Heart left ventricle (tissue), 16 donors: ENCODE results near the gene ESPN. TPM values are rescaled to one million over a fixed set of nuclear protein-coding genes. Genes with fewer than 3 reads are reported as not detected.

Experiments used
- ATAC-seq, 4 donors: fragments of 200-7000 bp; cut with Tn5 transposase; one replicate each; pipeline ENCODE4 v1.9.1; 2020 to 2022; ENCODE audit warnings: moderate library complexity in 4 of 4, mild to moderate bottlenecking in 3 of 4, moderate number of reproducible peaks in 1 of 4
- DNase-seq, 5 donors: peaks; one replicate each; pipeline ENCODE4 v3.0.0-alpha.2; 2020
- H3K27ac ChIP-seq, 12 donors: fragments of 200-600 bp; sonication (generic) in 4 of 12; one replicate each; pipeline versions ENCODE4 v1.5.0 to v1.8.0; 2016 to 2022; ENCODE audit warnings: mild to moderate bottlenecking in 2 of 12
- H3K27me3 ChIP-seq, 9 donors: fragments of 200-600 bp; sonication (generic) in 2 of 9; one replicate each; pipeline versions ENCODE4 v1.5.1 to v1.8.0; 2016 to 2022; ENCODE audit warnings: mild to moderate bottlenecking in 3 of 9
- H3K36me3 ChIP-seq, 9 donors: fragments of 200-600 bp; sonication (generic) in 2 of 9; one replicate each; pipeline versions ENCODE4 v1.5.0 to v1.8.0; 2018 to 2022; ENCODE audit warnings: mild to moderate bottlenecking in 2 of 9
- H3K4me1 ChIP-seq, 12 donors: fragments of 200-600 bp; sonication (generic) in 4 of 12; one replicate each; pipeline versions ENCODE4 v1.5.0 to v1.8.0; 2016 to 2022; ENCODE audit warnings: mild to moderate bottlenecking in 3 of 12
- H3K4me3 ChIP-seq, 12 donors: fragments of 200-600 bp; sonication (generic) in 4 of 12; one replicate each; pipeline versions ENCODE4 v1.5.0 to v1.8.0; 2017 to 2022; ENCODE audit warnings: mild to moderate bottlenecking in 9 of 12, moderate library complexity in 4 of 12
- H3K9me3 ChIP-seq, 12 donors: fragments of 200-600 bp; sonication (generic) in 4 of 12; one replicate each; pipeline versions ENCODE4 v1.5.0 to v1.8.0; 2016 to 2022; ENCODE audit warnings: mild to moderate bottlenecking in 1 of 12
- CTCF ChIP-seq, 12 donors: fragments of 200-600 bp; sonication (generic) in 4 of 12; IDR thresholded peaks; one replicate each; pipeline versions ENCODE4 v1.5.0 to v1.8.0; 2018 to 2022; ENCODE audit warnings: antibody characterized with exemption in 12 of 12, mild to moderate bottlenecking in 5 of 12
- POLR2A ChIP-seq, 2 donors: fragments of 450-650 bp; IDR thresholded peaks; one replicate each; pipeline ENCODE4 v1.6.1; 2017; ENCODE audit warnings: antibody characterized with exemption in 2 of 2, mild to moderate bottlenecking in 2 of 2, moderate library complexity in 2 of 2
- WGBS, 4 donors: extraction: QIAGEN DNeasy Blood & Tissue Kit in 2 of 4; methylation state at CpG; one replicate each; pipeline versions ENCODE4 v1.1.5 to v1.1.7; 2013 to 2018; 5-methylcytosine and 5-hydroxymethylcytosine counted together
- intact Hi-C, 10 donors: fragments of 100-400 bp; cut with DNase I; formaldehyde crosslinking; loops; one replicate each; pipeline versions ENCODE4 v1.11.1 to v1.14.2; 2022
- polyA plus RNA-seq, 2 donors: library from polyadenylated mRNA; stranded (reverse); fragments of 200-250 nt; gene quantifications; one replicate each; pipeline ENCODE4 v1.2.3, GENCODE V29; 2013
- total RNA-seq, 9 donors: library from RNA; depleted of rRNA in 2 of 9; stranded (reverse); fragments of >200 nt in 2 of 9; fragmentation: NEBNext Ultra II Directional in 3 of 9; extraction: Animal tissue kit (Norgen Biotek cat#: 25700) in 3 of 9; gene quantifications; one replicate each; pipeline versions ENCODE4 v1.1.0 to v1.2.4, GENCODE V29; 2016 to 2023
- donor health status: ischemic (EF 13 %, LVEDD 7.1; RV severe dilation, severe dysfunction).
- donor health status: healthy with polysubstance abuse.
- donor health status: DM: no; HTN: yes; CAD: no.
- donor health status: DM: no; HTN: no; CAD: no.
- donor health status: ischemic (EF 25% LVEDD 6.9; RV normal size, moderate dysfunction).
- donor health status: ischemic (EF 25% LVEDD 5.7; RV mildly dilated, moderate dysfunction).
- donor health status: healthy.
- donor health status: DM: yes; HTN: yes; CAD: no.
- donor health status: ischemic (EF 35%, LVEDD 5.7; RV mildly dilated, moderate dysfunction).
- donor health status: nonischemic (EF 11% LVEDD 7.7; RV severe dilation, severe dysfunction).
- donor health status: DM: yes; HTN: yes; CAD: no.
- donor health status: PGD.
- donor health status: ischemic (EF 29% LVEDD 5.4; RV normal size, mild dysfunction).
- donor health status: nonischemic (EF 23%, LVEDD 6.1; RV moderate dilation, normal function).

Gene ESPN
- total and polyA plus RNA-seq, 11 donors: 0.10 to 1.3 (median 0.21) TPM; not detected in 6

GRCh38 chr1:6505367-6506209 is 81.0 kb downstream of the ESPN start:
- ATAC-seq: no peak
- no peaks in the 10 kb centered on the region for H3K9me3 ChIP-seq
- intact Hi-C loops: no loop called here
- peaks cover 2 to 38% (median 24%) of the 10 kb centered on the region in 12 donors for H3K4me1 ChIP-seq
- H3K4me3 ChIP-seq: no peak overlapping the region
- DNase-seq: peak in 1 of 5 donors; percentile 47
- no peaks in the 10 kb centered on the region for H3K36me3 ChIP-seq
- WGBS, 4 donors: 82 to 90% (median 88%) methylated on average over 20 to 31 of the region's 31 CpGs
- TF ChIP-seq CTCF (IDR thresholded peaks at IDR 0.05): no peak
- TF ChIP-seq POLR2A (IDR thresholded peaks at IDR 0.05): no peak
- no peaks in the 10 kb centered on the region for H3K27me3 ChIP-seq
- no peak overlapping the region for H3K27ac ChIP-seq

GRCh38 chr1:6506210-6507036 is 81.8 kb downstream of the ESPN start:
- WGBS, 4 donors: 80 to 85% (median 83%) methylated on average over 22 to 31 of the region's 31 CpGs
- no peaks in the 10 kb centered on the region for H3K27me3 ChIP-seq
- H3K36me3 ChIP-seq: no peaks in the 10 kb centered on the region
- ATAC-seq (no peak), DNase-seq (peak in 2 of 5 donors; percentile 28 to 57)
- H3K9me3 ChIP-seq: no peaks in the 10 kb centered on the region
- no peak overlapping the region for H3K27ac ChIP-seq
- intact Hi-C loops: no loop called here
- H3K4me1 ChIP-seq: peaks cover 2 to 29% (median 16%) of the 10 kb centered on the region in 12 donors
- no peak for TF ChIP-seq POLR2A (IDR thresholded peaks at IDR 0.05)
- TF ChIP-seq CTCF (IDR thresholded peaks at IDR 0.05): no peak
- no peak overlapping the region for H3K4me3 ChIP-seq

GRCh38 chr1:6507037-6507428 is 82.5 kb downstream of the ESPN start:
- 76 to 90% (median 80%) methylated on average over 7 of the region's 7 CpGs for WGBS, 4 donors
- H3K9me3 ChIP-seq: no peaks in the 10 kb centered on the region
- H3K27ac ChIP-seq: peak overlapping the region in 2 of 12 donors; percentile 20 to 45
- no peaks in the 10 kb centered on the region for H3K36me3 ChIP-seq
- ATAC-seq (no peak), DNase-seq (peak in 1 of 5 donors; percentile 40)
- intact Hi-C loops: no loop called here
- no peak for TF ChIP-seq CTCF (IDR thresholded peaks at IDR 0.05)
- TF ChIP-seq POLR2A (IDR thresholded peaks at IDR 0.05): no peak
- no peak overlapping the region for H3K4me3 ChIP-seq
- H3K27me3 ChIP-seq: no peaks in the 10 kb centered on the region
- H3K4me1 ChIP-seq: peaks cover 2 to 23% (median 10%) of the 10 kb centered on the region in 12 donors

GRCh38 chr1:6507461-6507911 is 82.9 kb downstream of the ESPN start:
- TF ChIP-seq POLR2A (IDR thresholded peaks at IDR 0.05) (no peak), CTCF (IDR thresholded peaks at IDR 0.05) (no peak)
- 44 to 84% (median 81%) methylated on average over 8 to 12 of the region's 12 CpGs for WGBS, 4 donors
- H3K27me3 ChIP-seq: no peaks in the 10 kb centered on the region
- H3K27ac ChIP-seq: peak overlapping the region in 2 of 12 donors; percentile 20 to 45
- no peaks in the 10 kb centered on the region for H3K36me3 ChIP-seq
- intact Hi-C loops: no loop called here
- H3K9me3 ChIP-seq: no peaks in the 10 kb centered on the region
- H3K4me1 ChIP-seq: peaks cover under 1 to 19% (median 5%) of the 10 kb centered on the region in 12 donors
- peak in 1 of 5 donors; percentile 60 for DNase-seq
- H3K4me3 ChIP-seq: no peak overlapping the region
- ATAC-seq: peak in 2 of 4 donors; percentile 6 to 20
